ENCODE measurements around the gene MINDY1. TPM values are rescaled to one million over a fixed set of nuclear protein-coding genes. Genes with fewer than 3 reads are reported as not detected.

MINDY1 gene
- total RNA-seq, 2 experiments from 2014 or later, result 14.6 to 15.1 TPM

DNA sequence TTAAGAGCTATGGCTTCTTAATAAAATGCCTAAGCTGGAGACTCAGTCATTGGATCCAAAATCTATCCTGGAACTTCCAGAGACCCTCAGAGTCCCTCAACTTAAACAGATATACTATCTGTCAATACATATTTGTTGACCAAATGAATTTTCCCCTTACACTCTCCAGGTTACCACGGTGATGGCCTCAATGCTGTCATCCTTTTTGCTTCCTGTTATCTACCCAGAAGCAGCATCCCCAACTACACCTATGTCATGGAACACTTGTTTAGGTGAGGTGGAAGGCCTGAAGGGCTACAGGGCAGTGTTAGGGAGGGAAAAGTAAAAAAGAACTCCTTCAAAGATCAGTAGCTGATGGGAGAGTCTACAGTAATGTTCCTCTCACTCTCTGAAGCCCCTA is 36.5 kb upstream of the MINDY1 start:
- Mint-ChIP-seq H3K9me3 (no peaks in the 10 kb centered on the region), H3K27ac (no peak overlapping the region), H3K4me3 (no peak overlapping the region), H3K4me1 (ENCODE audit: low read depth) (peaks cover 22% of the 10 kb centered on the region), H3K27me3 (ENCODE audit: low read depth) (no peaks in the 10 kb centered on the region), H3K36me3 (ENCODE audit: low read depth) (no peaks in the 10 kb centered on the region)
- intact Hi-C loops (cut with micrococcal nuclease), result no loop called here
- CTCF ChIA-PET, result interaction anchor here (0.6 to 2.0 kb wide), 6 partner anchors 18 to 954 kb away, joined by 3 to 9 read pairs (median 4); no protein-coding TSS in a partner anchor
- DNase-seq, result peak; percentile 32

DNA sequence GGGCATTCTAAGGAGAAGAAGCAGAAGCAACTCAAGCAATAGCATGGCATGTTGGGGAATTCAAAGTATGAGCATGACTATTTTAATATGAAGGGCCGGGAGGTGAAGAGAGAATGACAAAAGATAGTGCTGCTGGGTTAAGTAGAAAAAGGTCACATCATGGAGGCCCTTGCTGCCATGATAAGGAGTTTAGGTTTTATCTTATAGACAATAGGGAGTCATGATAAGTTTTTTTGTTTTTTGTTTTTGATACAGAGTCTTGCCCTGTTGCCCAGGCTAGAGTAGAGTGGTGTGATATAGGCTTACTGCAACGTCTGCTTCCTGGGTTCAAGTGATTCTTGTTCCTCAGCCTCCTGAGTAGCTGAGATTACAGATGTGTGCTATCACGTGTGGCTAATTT is 32.8 kb upstream of the MINDY1 start:
- Mint-ChIP-seq H3K36me3 (ENCODE audit: low read depth) (peaks cover 7% of the 10 kb centered on the region), H3K4me3 (no peak overlapping the region), H3K4me1 (ENCODE audit: low read depth) (peaks cover 8% of the 10 kb centered on the region), H3K9me3 (no peaks in the 10 kb centered on the region), H3K27me3 (ENCODE audit: low read depth) (no peaks in the 10 kb centered on the region), H3K27ac (no peak overlapping the region)
- DNase-seq, result no peak
- intact Hi-C loops (cut with micrococcal nuclease), result no loop called here
- CTCF ChIA-PET, result interaction anchor here (1.1 kb wide), 1 partner anchor 43 kb away, joined by 4 read pairs; no protein-coding TSS in a partner anchor

DNA sequence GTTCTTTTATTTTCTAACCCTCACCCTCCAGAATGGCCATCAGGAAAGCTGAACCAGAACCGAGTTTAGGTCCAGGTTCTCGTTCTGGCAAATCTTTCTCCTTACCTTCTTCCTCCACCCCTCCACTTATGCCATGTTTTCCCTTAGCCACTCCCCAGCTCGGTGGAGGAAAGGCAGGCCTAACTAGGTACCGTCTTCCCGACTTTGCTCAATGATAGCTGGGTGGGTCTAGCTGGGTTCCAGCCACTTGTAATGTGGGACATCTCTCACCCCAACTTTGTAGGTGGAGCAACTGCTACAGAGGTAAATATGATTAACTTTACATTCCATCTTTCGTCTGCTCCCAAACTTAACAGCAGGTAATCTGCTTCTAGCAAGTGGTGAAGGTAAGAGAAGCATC is 30.3 kb upstream of the MINDY1 start:
- Mint-ChIP-seq H3K9me3 (no peaks in the 10 kb centered on the region), H3K27ac (no peak overlapping the region), H3K4me1 (ENCODE audit: low read depth) (no peaks in the 10 kb centered on the region), H3K36me3 (ENCODE audit: low read depth) (peaks cover 13% of the 10 kb centered on the region), H3K4me3 (no peak overlapping the region), H3K27me3 (ENCODE audit: low read depth) (no peaks in the 10 kb centered on the region)
- no peak for DNase-seq
- CTCF ChIA-PET, result interaction anchor here (0.6 to 1.6 kb wide), 3 partner anchors 12 to 181 kb away, joined by 3 to 4 read pairs (median 4); no protein-coding TSS in a partner anchor
- intact Hi-C loops (cut with micrococcal nuclease), result no loop called here

DNA sequence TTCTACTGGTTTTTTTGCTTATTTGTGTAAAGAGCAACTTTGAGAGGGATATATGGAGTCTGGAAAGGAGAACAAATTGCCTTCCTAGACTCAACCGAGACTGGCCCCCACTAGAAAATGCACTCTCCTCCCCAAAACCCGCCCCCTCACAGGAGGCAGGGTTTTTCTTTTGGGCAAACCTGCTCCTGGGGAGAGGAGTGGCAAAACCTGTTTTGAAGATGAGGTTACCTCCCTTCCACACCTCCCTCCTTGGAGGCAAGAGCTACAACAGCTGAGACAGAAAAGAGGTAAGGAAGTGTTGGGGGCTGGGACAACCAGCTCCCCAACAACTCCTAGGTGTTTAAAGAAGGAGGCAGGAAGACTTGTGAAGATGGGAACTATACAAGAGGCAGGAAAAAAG is 29.7 kb upstream of the MINDY1 start, which contains the start of gene BNIPL:
Gene BNIPL (plus strand): TSS at position 231 of the 400 bp plus-strand sequence. CDS start 140 bp downstream, at position 371.
- no peaks in the 10 kb centered on the region for H3K27me3 Mint-ChIP-seq (ENCODE audit: low read depth)
- H3K36me3 Mint-ChIP-seq (ENCODE audit: low read depth), result peaks cover 16% of the 10 kb centered on the region
- H3K9me3 Mint-ChIP-seq, result no peaks in the 10 kb centered on the region
- DNase-seq, result no peak
- CTCF ChIA-PET, result interaction anchor here (0.6 to 1.6 kb wide), 4 partner anchors 11 to 180 kb away, joined by 3 to 4 read pairs (median 4); no protein-coding TSS in a partner anchor
- H3K4me1 Mint-ChIP-seq (ENCODE audit: low read depth), result no peaks in the 10 kb centered on the region
- intact Hi-C loops (cut with micrococcal nuclease), result no loop called here
- H3K4me3 Mint-ChIP-seq, result no peak within 1 kb of the TSS
- H3K27ac Mint-ChIP-seq, result no peak within 1 kb of the TSS

DNA sequence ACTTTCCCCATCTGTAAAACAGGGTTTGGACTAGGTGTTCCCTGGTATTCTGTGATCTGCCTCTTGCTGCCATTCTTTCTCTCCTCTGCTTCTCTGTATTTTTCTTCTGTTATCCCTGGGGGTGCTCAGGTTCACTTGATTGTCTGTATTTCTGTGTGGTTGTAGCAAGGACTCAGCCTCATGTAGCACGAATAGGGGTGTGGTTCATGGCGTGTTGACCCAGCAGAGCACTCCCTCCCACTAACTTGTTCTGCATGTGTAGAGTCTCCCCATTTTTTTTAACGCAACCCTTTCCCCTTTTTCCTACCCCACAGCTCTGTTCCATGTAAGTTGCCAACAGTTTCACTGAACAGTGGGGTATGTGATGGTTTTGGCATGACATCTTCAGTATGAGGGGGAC is 28.5 kb upstream of the MINDY1 start:
- H3K27ac Mint-ChIP-seq, result no peak overlapping the region
- H3K4me1 Mint-ChIP-seq (ENCODE audit: low read depth), result no peaks in the 10 kb centered on the region
- peaks cover 16% of the 10 kb centered on the region for H3K36me3 Mint-ChIP-seq (ENCODE audit: low read depth)
- H3K27me3 Mint-ChIP-seq (ENCODE audit: low read depth), result no peaks in the 10 kb centered on the region
- no peak overlapping the region for H3K4me3 Mint-ChIP-seq
- no peak for DNase-seq
- no peaks in the 10 kb centered on the region for H3K9me3 Mint-ChIP-seq
- CTCF ChIA-PET, result interaction anchor here (0.6 kb wide), 1 partner anchor 88 kb away, joined by 3 read pairs; no protein-coding TSS in a partner anchor
- intact Hi-C loops (cut with micrococcal nuclease), result no loop called here

DNA sequence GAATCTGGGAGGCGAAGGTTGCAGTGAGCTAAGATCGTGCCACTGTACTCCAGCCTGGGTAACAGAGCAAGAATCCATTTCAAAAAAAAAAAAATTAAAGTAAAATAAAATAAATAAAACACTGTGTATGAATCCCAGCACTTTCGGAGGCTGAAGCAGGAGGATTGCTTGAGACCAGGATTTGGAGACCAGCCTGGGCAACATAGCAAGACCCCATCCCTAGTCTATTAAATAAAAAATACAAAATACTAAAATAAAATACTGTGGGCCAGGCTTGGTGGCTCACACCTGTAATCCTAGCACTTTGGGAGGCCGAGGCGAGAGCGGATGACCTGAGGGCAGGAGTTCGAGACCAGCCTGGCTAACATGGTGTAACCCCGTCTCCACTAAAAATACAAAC is 25.5 kb upstream of the MINDY1 start:
- H3K27ac Mint-ChIP-seq, result no peak overlapping the region
- DNase-seq, result no peak
- H3K4me3 Mint-ChIP-seq, result no peak overlapping the region
- no peaks in the 10 kb centered on the region for H3K4me1 Mint-ChIP-seq (ENCODE audit: low read depth)
- peaks cover 23% of the 10 kb centered on the region for H3K36me3 Mint-ChIP-seq (ENCODE audit: low read depth)
- no peaks in the 10 kb centered on the region for H3K27me3 Mint-ChIP-seq (ENCODE audit: low read depth)
- no peaks in the 10 kb centered on the region for H3K9me3 Mint-ChIP-seq
- CTCF ChIA-PET, result interaction anchor here (0.5 to 1.7 kb wide), 3 partner anchors 68 to 223 kb away, joined by 3 to 4 read pairs (median 4); no protein-coding TSS in a partner anchor
- intact Hi-C loops (cut with micrococcal nuclease), result no loop called here

DNA sequence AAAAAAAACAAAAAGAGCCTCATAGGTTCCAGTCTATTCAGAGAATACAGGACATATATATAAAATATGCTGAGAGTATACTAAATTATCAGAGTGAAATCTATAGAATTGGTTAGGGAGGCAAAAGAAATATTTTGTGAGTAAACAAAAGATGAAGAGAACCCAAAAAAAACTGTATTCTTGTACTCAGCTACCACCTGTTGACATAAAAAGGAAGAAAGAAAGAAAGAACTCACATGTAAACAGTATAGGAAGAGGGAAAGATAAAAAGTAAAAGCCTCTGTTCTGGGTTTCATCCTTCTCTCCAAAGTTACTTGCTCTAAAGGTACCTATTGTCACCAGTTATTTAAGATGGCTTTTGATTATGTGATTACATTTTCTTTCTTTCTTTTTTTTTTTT is 19.8 kb upstream of the MINDY1 start:
- no peak for DNase-seq
- H3K27ac Mint-ChIP-seq, result no peak overlapping the region
- H3K4me3 Mint-ChIP-seq, result no peak overlapping the region
- intact Hi-C loops (cut with micrococcal nuclease), result no loop called here
- H3K4me1 Mint-ChIP-seq (ENCODE audit: low read depth), result peaks cover 6% of the 10 kb centered on the region
- CTCF ChIA-PET, result interaction anchor here (1.2 to 3.3 kb wide), 3 partner anchors 21 to 130 kb away, joined by 6 to 30 read pairs (median 24); partner anchors contain the start of genes C1orf56 and TNFAIP8L2
- no peaks in the 10 kb centered on the region for H3K9me3 Mint-ChIP-seq
- H3K36me3 Mint-ChIP-seq (ENCODE audit: low read depth), result peaks cover 11% of the 10 kb centered on the region
- no peaks in the 10 kb centered on the region for H3K27me3 Mint-ChIP-seq (ENCODE audit: low read depth)

DNA sequence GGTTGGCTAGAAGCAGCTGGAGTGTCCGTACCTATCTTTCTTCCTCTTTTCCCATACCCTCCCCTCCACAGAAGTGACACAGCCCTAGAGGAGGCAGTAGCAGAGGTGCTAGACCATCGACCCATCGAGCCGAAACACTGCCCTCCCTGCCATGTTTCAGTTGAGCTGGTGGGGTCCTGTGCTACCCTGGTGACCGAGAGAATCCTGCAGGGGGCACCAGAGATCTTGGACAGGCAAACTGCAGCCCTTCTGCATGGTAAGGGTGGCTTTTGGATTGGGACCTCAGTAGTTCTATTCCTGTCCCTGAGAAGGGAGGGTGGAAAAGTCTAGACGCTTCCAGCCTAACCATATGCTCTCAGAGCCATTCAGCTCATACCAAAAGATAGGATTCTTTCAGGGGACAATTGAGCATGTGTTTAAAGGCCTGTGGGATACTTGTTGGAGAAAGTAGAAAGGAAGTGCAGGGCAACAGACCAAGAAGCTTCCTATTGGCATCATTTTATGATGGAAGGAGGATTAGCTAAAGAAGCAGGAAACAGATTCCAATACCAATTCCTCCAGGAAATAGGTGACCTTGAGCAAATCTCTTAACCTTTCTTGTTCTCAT is 17.9 kb upstream of the MINDY1 start:
- H3K9me3 Mint-ChIP-seq, result no peaks in the 10 kb centered on the region
- peaks cover 10% of the 10 kb centered on the region for H3K36me3 Mint-ChIP-seq (ENCODE audit: low read depth)
- intact Hi-C loops (cut with micrococcal nuclease), result loop anchor here (1.0 kb wide), 5 partner anchors 35 to 227 kb away; partner anchors contain the start of genes CDC42SE1, GABPB2 and TNFAIP8L2
- DNase-seq, result peak; percentile 91
- H3K27ac Mint-ChIP-seq, result no peak overlapping the region
- H3K4me3 Mint-ChIP-seq, result peak overlapping the region; percentile 36
- H3K27me3 Mint-ChIP-seq (ENCODE audit: low read depth), result no peaks in the 10 kb centered on the region
- CTCF ChIA-PET, result interaction anchor here (0.5 to 3.3 kb wide), 26 partner anchors 12 to 228 kb away, joined by 3 to 30 read pairs (median 4); partner anchors contain the start of genes BNIPL, C1orf56, CDC42SE1 and GABPB2
- H3K4me1 Mint-ChIP-seq (ENCODE audit: low read depth), result peaks cover 6% of the 10 kb centered on the region

DNA sequence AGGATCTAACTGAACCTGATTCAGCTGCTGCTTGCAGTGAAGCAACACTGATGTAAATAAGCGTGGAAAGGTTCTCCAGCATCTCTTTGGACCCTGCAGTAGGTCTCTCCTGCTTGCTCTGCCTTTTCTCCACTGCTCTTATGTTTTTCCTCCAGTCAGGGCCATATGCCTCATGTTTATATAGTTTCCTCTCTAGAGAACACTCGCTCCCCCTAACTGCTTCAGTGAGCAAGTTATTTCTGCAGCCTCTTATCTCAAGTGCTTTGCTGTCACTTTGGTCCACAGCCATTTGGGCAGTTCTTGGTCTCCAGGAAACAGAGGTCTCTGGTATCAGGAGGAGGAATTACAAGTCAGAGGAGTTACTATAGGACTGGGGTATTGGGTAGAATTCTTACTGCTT is 6.8 kb upstream of the MINDY1 start:
- DNase-seq, result no peak
- Mint-ChIP-seq H3K27me3 (ENCODE audit: low read depth) (no peaks in the 10 kb centered on the region), H3K4me1 (ENCODE audit: low read depth) (peaks cover 32% of the 10 kb centered on the region), H3K4me3 (no peak overlapping the region), H3K36me3 (ENCODE audit: low read depth) (peaks cover 3% of the 10 kb centered on the region), H3K9me3 (no peaks in the 10 kb centered on the region), H3K27ac (no peak overlapping the region)
- CTCF ChIA-PET, result no interaction called here
- intact Hi-C loops (cut with micrococcal nuclease), result no loop called here

DNA sequence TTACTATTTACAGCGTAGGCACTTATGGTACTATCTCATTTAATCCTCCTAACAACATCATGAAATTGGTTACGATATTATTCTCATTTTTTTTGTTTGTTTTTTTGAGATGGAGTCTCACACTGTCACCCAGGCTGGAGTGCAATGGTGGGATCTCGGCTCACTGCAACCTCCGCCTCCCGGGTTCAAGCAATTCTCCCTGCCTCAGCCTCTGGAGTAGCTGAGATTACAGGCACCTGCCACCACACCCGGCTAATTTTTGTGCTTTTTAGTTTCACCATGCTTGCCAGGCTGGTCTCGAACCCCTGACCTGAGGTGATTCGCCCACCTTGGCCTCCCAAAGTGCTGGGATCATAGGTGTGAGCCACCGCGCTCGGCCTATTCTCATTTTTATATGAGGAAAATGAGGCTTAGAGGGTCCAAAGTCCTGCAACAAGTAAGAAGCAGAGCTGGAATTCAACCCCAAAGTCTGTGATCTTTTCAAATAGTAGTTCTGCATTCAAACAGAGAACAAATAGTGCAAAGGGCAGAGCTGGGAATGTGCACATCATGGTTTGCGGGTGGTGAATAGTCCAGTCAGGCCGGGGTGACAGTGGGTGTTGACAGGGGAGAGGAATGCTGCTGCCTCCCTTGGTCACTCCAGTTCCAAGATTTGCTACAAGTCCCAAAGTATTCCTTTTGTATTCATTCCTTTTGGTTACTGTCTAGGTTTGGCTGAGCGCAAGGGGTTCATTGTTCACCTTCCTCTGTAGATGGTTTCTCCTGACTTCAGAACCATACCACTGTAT is 6.2 kb upstream of the MINDY1 start:
- no peaks in the 10 kb centered on the region for H3K27me3 Mint-ChIP-seq (ENCODE audit: low read depth)
- intact Hi-C loops (cut with micrococcal nuclease), result no loop called here
- peaks cover 35% of the 10 kb centered on the region for H3K4me1 Mint-ChIP-seq (ENCODE audit: low read depth)

DNA sequence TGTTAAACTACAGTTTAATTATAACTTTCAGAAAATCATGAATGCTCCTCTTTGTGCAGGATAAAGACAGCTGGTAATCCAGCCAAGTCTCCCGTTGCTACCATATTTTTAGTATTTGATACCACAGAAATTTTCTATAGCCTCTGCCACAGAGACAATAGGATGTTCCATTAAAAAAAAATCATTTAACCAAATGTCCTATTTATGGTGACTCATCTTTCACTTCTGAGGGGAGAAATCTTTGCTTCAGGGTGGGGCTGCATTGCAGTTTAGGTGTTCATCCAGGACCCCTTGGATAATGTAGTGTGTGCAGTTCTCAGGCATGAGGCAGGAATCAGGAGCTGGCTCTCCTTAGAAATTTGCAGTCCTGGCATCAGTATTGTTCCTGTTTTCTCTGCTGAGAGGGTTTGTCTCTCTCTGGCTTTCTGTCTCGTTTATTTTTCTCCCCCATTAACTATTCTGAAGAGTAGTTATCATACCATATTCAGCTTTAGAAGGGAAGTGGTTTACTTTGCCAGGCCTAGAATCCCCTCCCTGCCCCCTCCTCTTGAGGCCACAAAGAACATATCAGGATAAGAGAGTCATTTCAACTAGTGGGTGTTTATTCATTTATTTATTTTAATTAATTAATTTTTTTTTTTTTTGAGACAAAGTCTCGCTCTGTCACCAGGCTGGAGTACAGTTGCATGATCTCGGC is 4.6 kb upstream of the MINDY1 start:
- Mint-ChIP-seq H3K27ac (no peak overlapping the region), H3K9me3 (no peaks in the 10 kb centered on the region), H3K27me3 (ENCODE audit: low read depth) (no peaks in the 10 kb centered on the region), H3K36me3 (ENCODE audit: low read depth) (no peaks in the 10 kb centered on the region), H3K4me1 (ENCODE audit: low read depth) (peaks cover 48% of the 10 kb centered on the region), H3K4me3 (no peak overlapping the region)
- DNase-seq, result no peak
- CTCF ChIA-PET, result interaction anchor here (1.0 to 1.2 kb wide), 2 partner anchors 48 to 85 kb away, joined by 3 to 5 read pairs; partner anchors contain the start of gene CDC42SE1
- intact Hi-C loops (cut with micrococcal nuclease), result no loop called here

More for the DNA sequence above, 6.2 kb upstream of the MINDY1 start:
- DNase-seq, result no peak
- Mint-ChIP-seq H3K36me3 (ENCODE audit: low read depth) (no peaks in the 10 kb centered on the region), H3K27ac (no peak overlapping the region), H3K9me3 (no peaks in the 10 kb centered on the region), H3K4me3 (no peak overlapping the region)
- CTCF ChIA-PET, result interaction anchor here (0.9 to 1.2 kb wide), 3 partner anchors 17 to 155 kb away, joined by 3 read pairs; partner anchors contain the start of gene CDC42SE1

DNA sequence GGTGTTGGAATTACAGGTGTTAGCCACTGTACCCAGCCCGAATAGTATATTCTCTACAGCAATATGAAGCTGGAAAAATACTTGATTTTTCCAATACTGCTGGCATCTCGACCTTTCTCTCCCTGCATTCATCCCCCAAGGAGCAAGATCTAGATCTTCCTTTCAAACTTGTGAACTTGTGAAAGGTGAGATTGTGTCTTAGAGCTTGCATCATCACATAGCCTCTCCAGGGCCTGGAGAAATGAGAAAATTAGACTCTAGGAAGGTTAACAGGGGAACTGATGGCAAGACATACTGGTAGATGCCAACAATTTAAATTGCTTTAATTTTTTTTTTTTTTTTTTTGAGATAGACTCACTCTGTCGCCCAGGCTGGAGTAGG is 3.6 kb upstream of the MINDY1 start:
- no peaks in the 10 kb centered on the region for H3K27me3 Mint-ChIP-seq (ENCODE audit: low read depth)
- CTCF ChIA-PET, result interaction anchor here (1.0 kb wide), 1 partner anchor 86 kb away, joined by 5 read pairs; no protein-coding TSS in a partner anchor
- no peak overlapping the region for H3K4me3 Mint-ChIP-seq
- no peak for DNase-seq
- H3K27ac Mint-ChIP-seq, result no peak overlapping the region
- H3K9me3 Mint-ChIP-seq, result no peaks in the 10 kb centered on the region
- intact Hi-C loops (cut with micrococcal nuclease), result no loop called here
- peaks cover 50% of the 10 kb centered on the region for H3K4me1 Mint-ChIP-seq (ENCODE audit: low read depth)
- H3K36me3 Mint-ChIP-seq (ENCODE audit: low read depth), result peaks cover 2% of the 10 kb centered on the region

Measured in activated naive CD4-positive, alpha-beta T cell treated with anti-CD3 and anti-CD28 coated beads for 36 hours (primary cell).